GM23338 (cell line): ENCODE results near the gene HMCN2. TPM values are rescaled to one million over a fixed set of nuclear protein-coding genes. Genes with fewer than 3 reads are reported as not detected.
A peak's percentile ranks its signal among the peaks of the same experiment; 100 is the strongest.

Experiments used
- ATAC-seq: fragments of 200-7000 bp; cut with Tn5 transposase; 3 replicates; pipeline ENCODE4 v1.9.1; 2020
- DNase-seq: peaks from one replicate; pipeline ENCODE4 v3.0.0-alpha.2; 2015; ENCODE audit warnings: low spot score
- H2AFZ ChIP-seq: fragments of 200-600 bp; sonication (generic); 2 replicates; pipeline ENCODE4 v1.8.0; 2016; ENCODE audit warnings: antibody characterized with exemption, mild to moderate bottlenecking, moderate library complexity
- H3F3A ChIP-seq: fragments of 200-600 bp; sonication (generic); replicated peaks from 2 replicates; pipeline ENCODE4 v1.8.0; 2017; ENCODE audit warnings: antibody characterized with exemption, mixed run types, low read depth
- H3K27ac ChIP-seq: fragments of 200-600 bp; sonication (generic); 2 replicates; pipeline ENCODE4 v1.6.1; 2016; ENCODE audit warnings: low read depth
- H3K27me3 ChIP-seq: fragments of 200-600 bp; sonication (generic); 2 replicates; pipeline ENCODE4 v1.8.0; 2016; ENCODE audit warnings: mild to moderate bottlenecking, mixed run types, moderate library complexity; ENCODE audit not compliant: insufficient read depth
- H3K36me3 ChIP-seq: fragments of 200-600 bp; sonication (generic); 2 replicates; pipeline ENCODE4 v1.8.0; 2016; ENCODE audit warnings: mild to moderate bottlenecking; ENCODE audit not compliant: insufficient read depth
- H3K4me1 ChIP-seq: fragments of 200-600 bp; sonication (generic); 2 replicates; pipeline ENCODE4 v1.8.0; 2016; ENCODE audit warnings: mild to moderate bottlenecking, moderate library complexity; ENCODE audit not compliant: insufficient read depth
- H3K4me2 ChIP-seq: fragments of 200-600 bp; sonication (generic); 2 replicates; pipeline ENCODE4 v1.7.1; 2017; ENCODE audit warnings: mixed run types
- H3K4me3 ChIP-seq: fragments of 200-600 bp; sonication (generic); 2 replicates; pipeline ENCODE4 v1.6.1; 2016; ENCODE audit warnings: mixed run types
- H3K79me2 ChIP-seq: fragments of 200-600 bp; sonication (generic); replicated peaks from 2 replicates; pipeline ENCODE4 v1.8.0; 2017; ENCODE audit warnings: mild to moderate bottlenecking; ENCODE audit not compliant: insufficient read depth
- H3K9me2 ChIP-seq: fragments of 200-600 bp; sonication (generic); 2 replicates; pipeline ENCODE4 v1.8.0; 2017; ENCODE audit not compliant: insufficient read depth
- H4K20me1 ChIP-seq: fragments of 200-600 bp; sonication (generic); replicated peaks from 2 replicates; pipeline ENCODE4 v1.8.0; 2017; ENCODE audit warnings: mild to moderate bottlenecking; ENCODE audit not compliant: insufficient read depth
- H3K27ac Mint-ChIP-seq: 2 replicates; pipeline ENCODE4 v1.8.0; 2020; ENCODE audit warnings: inconsistent platforms, mild to moderate bottlenecking, moderate library complexity, mixed read lengths
- H3K27me3 Mint-ChIP-seq: 3 replicates; pipeline ENCODE4 v1.8.0; 2022; ENCODE audit warnings: low read depth, mild to moderate bottlenecking, moderate library complexity, mixed read lengths, inconsistent platforms; ENCODE audit not compliant: insufficient read depth, poor library complexity
- H3K36me3 Mint-ChIP-seq: 3 replicates; pipeline ENCODE4 v1.8.0; 2021; ENCODE audit warnings: low read depth, mild to moderate bottlenecking, inconsistent platforms, moderate library complexity, mixed read lengths
- H3K4me1 Mint-ChIP-seq: 3 replicates; pipeline ENCODE4 v1.8.0; 2020; ENCODE audit warnings: mild to moderate bottlenecking, inconsistent platforms, mixed read lengths
- H3K4me3 Mint-ChIP-seq: 3 replicates; pipeline ENCODE4 v1.8.0; 2021; ENCODE audit warnings: moderate library complexity, mild to moderate bottlenecking, inconsistent platforms, mixed read lengths
- H3K9me3 Mint-ChIP-seq: 3 replicates; pipeline ENCODE4 v1.8.0; 2020; ENCODE audit warnings: moderate library complexity, mild to moderate bottlenecking, inconsistent platforms, mixed read lengths
- CREB1 ChIP-seq: fragments of 250-450 bp; sonication (Bioruptor Pico); IDR thresholded peaks from 2 replicates; pipeline ENCODE4 v1.5.0; 2020; ENCODE audit warnings: low read depth, mild to moderate bottlenecking, moderate library complexity
- CTCF ChIP-seq, 2 experiments: fragments of 200-600 bp in 1 of 2; sonication (generic) in 1 of 2; conservative IDR thresholded peaks; 2 replicates each; pipeline versions ENCODE4 v1.5.1 to v1.6.1; 2016 to 2017; ENCODE audit warnings: antibody characterized with exemption in 2 of 2, low read depth in 2 of 2, mild to moderate bottlenecking in 2 of 2, moderate library complexity in 1 of 2
- ETS1 ChIP-seq: IDR thresholded peaks from 2 replicates; pipeline ENCODE4 v1.6.1; 2016; ENCODE audit warnings: antibody characterized with exemption
- EZH2 ChIP-seq: fragments of 200-600 bp; sonication (generic); IDR thresholded peaks from one replicate; pipeline ENCODE4 v1.8.0; 2017; ENCODE audit warnings: antibody characterized with exemption, mild to moderate bottlenecking, low read depth; ENCODE audit not compliant: unreplicated experiment
- EZH2phosphoT487 ChIP-seq: fragments of 200-600 bp; sonication (generic); IDR thresholded peaks from one replicate; pipeline ENCODE4 v1.8.1; 2018; ENCODE audit warnings: antibody characterized with exemption; ENCODE audit not compliant: unreplicated experiment
- JUNB ChIP-seq: IDR thresholded peaks from one replicate; pipeline ENCODE4 v1.6.1; 2016; ENCODE audit warnings: antibody characterized with exemption; ENCODE audit not compliant: unreplicated experiment
- NANOG ChIP-seq: IDR thresholded peaks from 2 replicates; pipeline ENCODE4 v1.6.1; 2016; ENCODE audit warnings: antibody characterized with exemption, borderline replicate concordance
- POLR2AphosphoS5 ChIP-seq: IDR thresholded peaks from 2 replicates; pipeline ENCODE4 v1.6.1; 2016; ENCODE audit warnings: antibody characterized with exemption, low read depth
- REST ChIP-seq: IDR thresholded peaks from one replicate; pipeline ENCODE4 v1.6.1; 2018; ENCODE audit warnings: antibody characterized with exemption; ENCODE audit not compliant: unreplicated experiment
- STAT1 ChIP-seq: IDR thresholded peaks from one replicate; pipeline ENCODE4 v1.6.1; 2016; ENCODE audit warnings: antibody characterized with exemption; ENCODE audit not compliant: unreplicated experiment
- ZNF114 ChIP-seq: fragments of 250-450 bp; sonication (Bioruptor Pico); IDR thresholded peaks from 2 replicates; pipeline ENCODE4 v1.5.0; 2020; ENCODE audit warnings: mild to moderate bottlenecking, moderate library complexity
- ZNF331 ChIP-seq: fragments of 250-450 bp; sonication (Bioruptor Pico); IDR thresholded peaks from 2 replicates; pipeline ENCODE4 v1.5.0; 2020; ENCODE audit warnings: low read depth, mild to moderate bottlenecking, moderate library complexity
- ZNF462 ChIP-seq: fragments of 250-450 bp; sonication (Bioruptor Pico); IDR thresholded peaks from 2 replicates; pipeline ENCODE4 v1.5.0; 2020; ENCODE audit warnings: mild to moderate bottlenecking, moderate library complexity
- polyA plus RNA-seq: library from polyadenylated mRNA; unstranded; fragments of >200 nt; fragmentation: Nextera tagmentation; extraction: Ambion mirVana; gene quantifications from 2 replicates; pipeline ENCODE4 v1.2.1, GENCODE V29; 2016
- total RNA-seq: library from RNA; depleted of rRNA; stranded (reverse); fragments of >200 nt; shearing (Covaris generic); gene quantifications from 2 replicates; pipeline ENCODE4 v1.2.3, GENCODE V29; 2014

Gene HMCN2
- total and polyA plus RNA-seq, 2 experiments from 2014 or later: 1.3 to 4.7 TPM

GRCh38 chr9:130377612-130378011, 112.1 kb downstream of the HMCN2 start:
- no peaks in the 10 kb centered on the region for H3K9me2 ChIP-seq
- no peak for TF ChIP-seq EZH2
- no peak for TF ChIP-seq ZNF462 (CRISPR knock-in tag)
- TF ChIP-seq ETS1: no peak
- no peak for TF ChIP-seq EZH2phosphoT487
- no peak for TF ChIP-seq POLR2AphosphoS5
- no peak for TF ChIP-seq CTCF (conservative IDR thresholded peaks at IDR 0.05; ENCODE audit: low read depth in 2 of 2)
- no peak for TF ChIP-seq CREB1 (CRISPR knock-in tag)
- TF ChIP-seq STAT1: no peak
- TF ChIP-seq ZNF331 (CRISPR knock-in tag): no peak
- no peak for TF ChIP-seq REST
- TF ChIP-seq JUNB: no peak
- no peak for TF ChIP-seq ZNF114 (CRISPR knock-in tag)
- no peak for TF ChIP-seq NANOG
- H3K27ac Mint-ChIP-seq: peak overlapping the region; percentile 65; the same call in 1 of the 2 replicates

More at GRCh38 chr9:130377612-130378011, 112.1 kb downstream of the HMCN2 start:
- DNase-seq: no peak
- Mint-ChIP-seq H3K4me3 (no peak overlapping the region), H3K36me3 (peaks cover 3% of the 10 kb centered on the region; the same call in 1 of the 3 replicates), H3K27me3 (peaks cover 3% of the 10 kb centered on the region), H3K4me1 (no peaks in the 10 kb centered on the region), H3K9me3 (no peaks in the 10 kb centered on the region)
- H3K27me3 ChIP-seq: no peaks in the 10 kb centered on the region
- ATAC-seq: no peak
- no peak overlapping the region for H3K27ac ChIP-seq
- H3K79me2 ChIP-seq: no peaks in the 10 kb centered on the region
- no peaks in the 10 kb centered on the region for H4K20me1 ChIP-seq
- H3K36me3 ChIP-seq: no peaks in the 10 kb centered on the region
- no peaks in the 10 kb centered on the region for H3K4me1 ChIP-seq
- no peak overlapping the region for H2AFZ ChIP-seq
- H3F3A ChIP-seq: no peaks in the 10 kb centered on the region
- H3K4me2 ChIP-seq: no peak overlapping the region
- H3K4me3 ChIP-seq: no peak overlapping the region
